Measurements from ENCODE around the gene RALY. TPM values are rescaled to one million over a fixed set of nuclear protein-coding genes. Genes with fewer than 3 reads are reported as not detected.

Gene RALY
- total RNA-seq, 1 donor from 2014 or later: 234 TPM

DNA sequence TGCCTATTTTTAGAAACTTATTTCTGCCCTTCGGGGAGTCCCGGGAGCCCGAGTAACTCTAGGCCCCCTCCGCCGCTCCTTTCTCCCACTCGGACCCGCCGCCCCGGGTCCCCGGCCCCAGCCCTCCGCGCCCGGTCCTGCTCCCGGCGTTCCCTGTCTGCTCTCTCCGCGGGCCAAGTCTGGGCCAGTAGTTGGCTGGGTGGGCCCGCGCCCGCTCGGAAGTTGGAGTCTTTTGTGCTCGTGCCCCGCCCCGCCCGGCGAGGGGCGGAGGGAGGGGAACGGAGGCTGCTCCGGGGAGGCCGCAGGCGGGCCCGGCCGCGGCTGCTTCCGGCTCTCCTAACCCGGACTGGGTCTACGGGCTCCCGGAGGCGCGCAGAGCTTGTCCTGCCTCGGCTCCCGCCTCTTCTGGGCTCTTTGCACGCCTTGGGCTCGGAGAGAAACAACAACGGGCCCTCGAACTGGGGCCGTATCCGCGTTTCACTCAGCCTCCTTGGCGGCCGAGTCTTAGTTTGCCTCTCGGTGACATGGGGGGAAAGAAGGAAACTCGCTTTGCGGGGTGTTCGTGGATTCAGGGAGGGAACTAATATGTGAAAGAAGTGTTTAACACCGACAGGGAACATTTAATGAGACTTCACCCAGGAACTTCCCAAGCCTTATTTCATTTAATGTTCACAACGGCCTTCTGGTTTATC lies 657 bp downstream of the RALY start:
- peak; percentile 81 for DNase-seq
- H3K27me3 Mint-ChIP-seq (ENCODE audit: unreplicated experiment): peaks cover 16% of the 10 kb centered on the region
- peak overlapping the region; percentile 86 for H3K27ac Mint-ChIP-seq (ENCODE audit: unreplicated experiment)
- H3K4me1 Mint-ChIP-seq (ENCODE audit: low read depth, unreplicated experiment): peaks cover 37% of the 10 kb centered on the region
- peaks cover 12% of the 10 kb centered on the region for H3K9me3 Mint-ChIP-seq (ENCODE audit: unreplicated experiment)
- TF ChIP-seq, protein P1, sequence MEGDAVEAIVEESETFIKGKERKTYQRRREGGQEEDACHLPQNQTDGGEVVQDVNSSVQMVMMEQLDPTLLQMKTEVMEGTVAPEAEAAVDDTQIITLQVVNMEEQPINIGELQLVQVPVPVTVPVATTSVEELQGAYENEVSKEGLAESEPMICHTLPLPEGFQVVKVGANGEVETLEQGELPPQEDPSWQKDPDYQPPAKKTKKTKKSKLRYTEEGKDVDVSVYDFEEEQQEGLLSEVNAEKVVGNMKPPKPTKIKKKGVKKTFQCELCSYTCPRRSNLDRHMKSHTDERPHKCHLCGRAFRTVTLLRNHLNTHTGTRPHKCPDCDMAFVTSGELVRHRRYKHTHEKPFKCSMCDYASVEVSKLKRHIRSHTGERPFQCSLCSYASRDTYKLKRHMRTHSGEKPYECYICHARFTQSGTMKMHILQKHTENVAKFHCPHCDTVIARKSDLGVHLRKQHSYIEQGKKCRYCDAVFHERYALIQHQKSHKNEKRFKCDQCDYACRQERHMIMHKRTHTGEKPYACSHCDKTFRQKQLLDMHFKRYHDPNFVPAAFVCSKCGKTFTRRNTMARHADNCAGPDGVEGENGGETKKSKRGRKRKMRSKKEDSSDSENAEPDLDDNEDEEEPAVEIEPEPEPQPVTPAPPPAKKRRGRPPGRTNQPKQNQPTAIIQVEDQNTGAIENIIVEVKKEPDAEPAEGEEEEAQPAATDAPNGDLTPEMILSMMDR (IDR thresholded peaks at IDR 0.05; ENCODE audit: partially characterized antibody, unreplicated experiment): no peak
- H3K36me3 Mint-ChIP-seq (ENCODE audit: unreplicated experiment): no peaks in the 10 kb centered on the region
- H3K4me3 Mint-ChIP-seq (ENCODE audit: unreplicated experiment): peak overlapping the region; percentile 92

DNA sequence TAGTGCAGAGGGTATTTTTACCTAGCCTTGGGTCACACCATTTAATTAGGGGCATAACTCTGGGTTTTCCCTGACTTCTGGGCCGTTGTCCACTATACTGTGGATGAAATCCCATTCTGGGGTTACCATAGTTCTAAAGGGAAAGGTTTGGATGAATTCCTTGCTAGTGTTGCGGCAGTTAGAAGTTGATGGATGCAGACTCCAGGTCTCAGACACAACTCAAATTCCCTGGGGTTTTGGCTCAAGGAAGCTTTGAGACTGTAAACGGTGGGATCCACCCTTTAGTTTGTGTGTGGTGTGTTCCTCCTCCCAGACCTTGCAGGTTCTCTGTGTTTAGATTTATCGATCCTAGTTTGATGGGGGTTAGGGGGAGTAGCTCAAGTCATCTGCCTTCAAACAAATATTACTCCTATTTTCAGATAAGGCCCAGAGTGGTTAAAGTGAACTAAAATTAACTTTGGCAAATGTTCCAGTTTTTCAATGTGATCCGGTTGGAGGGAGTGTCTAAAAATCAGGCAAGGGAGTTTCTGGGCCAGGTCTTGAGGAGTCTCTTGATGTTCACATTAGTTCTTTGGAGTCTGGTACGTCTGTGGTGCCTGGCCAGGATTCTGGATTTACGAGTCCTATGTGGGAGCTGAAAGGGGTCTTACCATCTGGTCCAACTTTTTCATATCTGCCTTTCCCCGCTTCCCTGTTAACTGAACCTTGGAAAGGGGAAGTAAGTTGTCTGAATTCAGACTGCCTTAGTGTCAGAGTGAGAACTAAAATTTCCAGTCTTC lies 1.5 kb downstream of the RALY start:
- TF ChIP-seq, protein P1 (IDR thresholded peaks at IDR 0.05; ENCODE audit: partially characterized antibody, unreplicated experiment): no peak
- Mint-ChIP-seq H3K36me3 (ENCODE audit: unreplicated experiment) (no peaks in the 10 kb centered on the region), H3K27me3 (ENCODE audit: unreplicated experiment) (peaks cover 16% of the 10 kb centered on the region), H3K4me1 (ENCODE audit: low read depth, unreplicated experiment) (peaks cover 44% of the 10 kb centered on the region), H3K27ac (ENCODE audit: unreplicated experiment) (peak overlapping the region; percentile 10), H3K4me3 (ENCODE audit: unreplicated experiment) (peak overlapping the region; percentile 92), H3K9me3 (ENCODE audit: unreplicated experiment) (peaks cover 12% of the 10 kb centered on the region)
- no peak for DNase-seq

DNA sequence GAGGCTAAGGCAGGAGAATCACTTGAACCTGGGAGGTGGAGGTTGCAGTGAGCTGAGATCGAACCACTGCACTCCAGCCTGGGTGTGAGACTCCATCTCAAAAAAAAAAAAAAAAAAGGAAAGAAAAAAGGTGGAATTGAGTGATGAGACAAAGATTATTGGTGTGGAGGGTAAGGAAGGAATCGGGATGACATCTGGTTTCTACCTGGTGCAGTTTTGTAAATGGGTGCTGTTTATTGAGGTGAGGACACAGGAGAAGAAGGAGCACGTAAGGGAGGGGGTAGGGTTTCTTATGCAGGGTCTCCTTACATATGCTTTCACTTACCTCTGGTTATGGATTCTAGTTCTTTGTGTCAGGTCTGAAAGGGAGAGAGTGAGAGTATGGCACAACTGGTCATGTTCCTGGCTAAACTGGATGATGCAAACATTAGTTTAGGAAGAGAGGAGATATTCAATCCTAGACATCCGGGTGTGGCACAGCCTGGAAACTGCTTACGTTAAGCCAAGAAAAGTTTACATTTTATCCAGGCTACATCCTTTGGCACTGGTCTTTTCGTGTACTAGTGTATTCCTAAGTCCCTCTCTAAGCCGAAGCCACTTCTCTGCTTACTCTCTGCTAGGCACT lies 5.4 kb downstream of the RALY start:
- peaks cover 5% of the 10 kb centered on the region for H3K27me3 Mint-ChIP-seq (ENCODE audit: unreplicated experiment)
- H3K4me3 Mint-ChIP-seq (ENCODE audit: unreplicated experiment): peak overlapping the region; percentile 1
- TF ChIP-seq, protein P1 (IDR thresholded peaks at IDR 0.05; ENCODE audit: partially characterized antibody, unreplicated experiment): no peak
- no peak for DNase-seq
- peaks cover 50% of the 10 kb centered on the region for H3K4me1 Mint-ChIP-seq (ENCODE audit: low read depth, unreplicated experiment)
- H3K9me3 Mint-ChIP-seq (ENCODE audit: unreplicated experiment): peaks cover 12% of the 10 kb centered on the region
- peak overlapping the region; percentile 36 for H3K27ac Mint-ChIP-seq (ENCODE audit: unreplicated experiment)
- H3K36me3 Mint-ChIP-seq (ENCODE audit: unreplicated experiment): no peaks in the 10 kb centered on the region

DNA sequence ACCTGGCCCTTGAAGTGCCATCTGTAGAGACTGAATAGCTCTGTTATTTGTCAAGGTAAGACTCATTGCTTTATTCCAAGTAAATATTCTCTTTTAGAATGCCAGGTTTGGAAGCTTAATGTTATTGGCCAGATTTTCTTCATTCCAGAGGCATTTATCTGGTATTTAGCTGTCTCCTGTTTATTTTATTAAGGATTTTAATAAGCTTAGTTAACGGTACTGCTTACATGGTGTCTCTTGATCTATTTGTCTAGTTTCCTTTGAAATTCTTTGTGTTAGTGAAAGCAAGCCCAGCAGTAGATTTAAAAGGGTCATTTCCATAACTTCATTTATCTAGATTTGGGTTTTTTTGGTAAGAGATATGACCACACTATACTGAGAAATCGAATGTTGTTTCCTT lies 7.7 kb downstream of the RALY start:
- H3K36me3 Mint-ChIP-seq (ENCODE audit: unreplicated experiment): no peaks in the 10 kb centered on the region
- H3K4me1 Mint-ChIP-seq (ENCODE audit: low read depth, unreplicated experiment): peaks cover 46% of the 10 kb centered on the region
- no peak overlapping the region for H3K27ac Mint-ChIP-seq (ENCODE audit: unreplicated experiment)
- H3K27me3 Mint-ChIP-seq (ENCODE audit: unreplicated experiment): peaks cover 2% of the 10 kb centered on the region
- H3K4me3 Mint-ChIP-seq (ENCODE audit: unreplicated experiment): no peak overlapping the region
- DNase-seq: no peak
- H3K9me3 Mint-ChIP-seq (ENCODE audit: unreplicated experiment): peaks cover 2% of the 10 kb centered on the region
- TF ChIP-seq, protein P1 (IDR thresholded peaks at IDR 0.05; ENCODE audit: partially characterized antibody, unreplicated experiment): no peak
